ENCODE measurements around the gene GUCY2D. TPM values are rescaled to one million over a fixed set of nuclear protein-coding genes. Genes with fewer than 3 reads are reported as not detected.
A peak's percentile ranks its signal among the peaks of the same experiment; 100 is the strongest.

GUCY2D gene
- total and polyA plus RNA-seq, 2 experiments from 2014 or later: 0.22 TPM; not detected in 1

GRCh38 chr17:8012996-8013640 lies 10.7 kb downstream of the GUCY2D start:
- Histone ChIP-seq H3K4me1 (ENCODE audit: insufficient read depth) (no peaks in the 10 kb centered on the region; the same call in none of the 2 replicates), H3K4me2 (ENCODE audit: unreplicated experiment) (no peak overlapping the region), H4K20me1 (ENCODE audit: insufficient read depth) (no peaks in the 10 kb centered on the region), H3K36me3 (ENCODE audit: low read depth) (no peaks in the 10 kb centered on the region), H3K79me2 (ENCODE audit: insufficient read depth) (no peaks in the 10 kb centered on the region), H3K27ac (no peak overlapping the region), H3K9me3 (ENCODE audit: low read depth) (no peaks in the 10 kb centered on the region), H3F3A (ENCODE audit: insufficient read depth) (no peaks in the 10 kb centered on the region), H3K9ac (no peak overlapping the region), H2AFZ (no peak overlapping the region), H3K27me3 (replicated peaks; ENCODE audit: insufficient read depth) (peaks cover 6% of the 10 kb centered on the region; the same call in 1 of the 2 replicates), H3K9me2 (ENCODE audit: insufficient read depth) (no peaks in the 10 kb centered on the region), H3K4me3 (no peak overlapping the region)
- in situ Hi-C loops (cut with MboI): no loop called here
- no peak for DNase-seq
- 85 to 91% methylated on average over 13 to 14 of the region's 17 CpGs for WGBS, 2 experiments (ENCODE audit: low coverage in 1 of 2, low lambda C conversion rate in 2 of 2, missing lambda C conversion rate in 2 of 2)
- TF ChIP-seq EZH2phosphoT487 (IDR thresholded peaks at IDR 0.05; ENCODE audit: insufficient read depth, low read depth) (no peak), EZH2 (IDR thresholded peaks at IDR 0.05; ENCODE audit: insufficient read depth, poor library complexity, severe bottlenecking) (no peak)

- H3K27ac ChIP-seq: no peak overlapping the region
- no peaks in the 10 kb centered on the region for H3K79me2 ChIP-seq (ENCODE audit: insufficient read depth)
- 77 to 84% methylated on average over 12 of the region's 12 CpGs for WGBS, 2 experiments (ENCODE audit: low coverage in 1 of 2, low lambda C conversion rate in 2 of 2, missing lambda C conversion rate in 2 of 2)
- no peak overlapping the region for H3K4me2 ChIP-seq (ENCODE audit: unreplicated experiment)
- H2AFZ ChIP-seq: no peak overlapping the region
- H3K27me3 ChIP-seq (replicated peaks; ENCODE audit: insufficient read depth): peaks cover 6% of the 10 kb centered on the region; the same call in 1 of the 2 replicates
- no peak for DNase-seq
- no peak overlapping the region for H3K4me3 ChIP-seq
- H3K36me3 ChIP-seq (ENCODE audit: low read depth): no peaks in the 10 kb centered on the region
- H4K20me1 ChIP-seq (ENCODE audit: insufficient read depth): no peaks in the 10 kb centered on the region
- TF ChIP-seq EZH2 (IDR thresholded peaks at IDR 0.05; ENCODE audit: insufficient read depth, poor library complexity, severe bottlenecking): no peak
- TF ChIP-seq EZH2phosphoT487 (IDR thresholded peaks at IDR 0.05; ENCODE audit: insufficient read depth, low read depth): no peak
- H3F3A ChIP-seq (ENCODE audit: insufficient read depth): no peaks in the 10 kb centered on the region
- H3K4me1 ChIP-seq (ENCODE audit: insufficient read depth): no peaks in the 10 kb centered on the region; the same call in none of the 2 replicates
- H3K9me3 ChIP-seq (ENCODE audit: low read depth): no peaks in the 10 kb centered on the region
- no peak overlapping the region for H3K9ac ChIP-seq
- no peaks in the 10 kb centered on the region for H3K9me2 ChIP-seq (ENCODE audit: insufficient read depth)
- in situ Hi-C loops (cut with MboI): no loop called here
Measured at GRCh38 chr17:8013731-8014557, 11.5 kb downstream of the GUCY2D start.

GRCh38 chr17:8014558-8014850 lies 12.1 kb downstream of the GUCY2D start:
- no peak overlapping the region for H3K27ac ChIP-seq
- H3K4me3 ChIP-seq: no peak overlapping the region
- no peaks in the 10 kb centered on the region for H3K9me2 ChIP-seq (ENCODE audit: insufficient read depth)
- H3K27me3 ChIP-seq (replicated peaks; ENCODE audit: insufficient read depth): peaks cover 6% of the 10 kb centered on the region; the same call in 1 of the 2 replicates
- no peaks in the 10 kb centered on the region for H3F3A ChIP-seq (ENCODE audit: insufficient read depth)
- H3K36me3 ChIP-seq (ENCODE audit: low read depth): no peaks in the 10 kb centered on the region
- H3K4me1 ChIP-seq (ENCODE audit: insufficient read depth): peaks cover 5% of the 10 kb centered on the region
- H3K9me3 ChIP-seq (ENCODE audit: low read depth): no peaks in the 10 kb centered on the region
- no peaks in the 10 kb centered on the region for H4K20me1 ChIP-seq (ENCODE audit: insufficient read depth)
- no peak overlapping the region for H3K4me2 ChIP-seq (ENCODE audit: unreplicated experiment)
- no peak overlapping the region for H2AFZ ChIP-seq
- in situ Hi-C loops (cut with MboI): no loop called here
- no peaks in the 10 kb centered on the region for H3K79me2 ChIP-seq (ENCODE audit: insufficient read depth)
- 88 to 90% methylated on average over 9 of the region's 9 CpGs for WGBS, 2 experiments (ENCODE audit: low coverage in 1 of 2, low lambda C conversion rate in 2 of 2, missing lambda C conversion rate in 2 of 2)
- no peak for DNase-seq
- TF ChIP-seq EZH2phosphoT487 (IDR thresholded peaks at IDR 0.05; ENCODE audit: insufficient read depth, low read depth) (no peak), EZH2 (IDR thresholded peaks at IDR 0.05; ENCODE audit: insufficient read depth, poor library complexity, severe bottlenecking) (no peak)
- H3K9ac ChIP-seq: no peak overlapping the region

- H4K20me1 ChIP-seq (ENCODE audit: insufficient read depth): no peaks in the 10 kb centered on the region
- in situ Hi-C loops (cut with MboI): no loop called here
- peaks cover 9% of the 10 kb centered on the region for H3K4me1 ChIP-seq (ENCODE audit: insufficient read depth)
- no peaks in the 10 kb centered on the region for H3K79me2 ChIP-seq (ENCODE audit: insufficient read depth)
- DNase-seq: no peak
- no peak overlapping the region for H3K4me2 ChIP-seq (ENCODE audit: unreplicated experiment)
- no peaks in the 10 kb centered on the region for H3K9me3 ChIP-seq (ENCODE audit: low read depth)
- H3K27me3 ChIP-seq (replicated peaks; ENCODE audit: insufficient read depth): peaks cover 6% of the 10 kb centered on the region; the same call in 1 of the 2 replicates
- H3K9ac ChIP-seq: no peak overlapping the region
- TF ChIP-seq EZH2 (IDR thresholded peaks at IDR 0.05; ENCODE audit: insufficient read depth, poor library complexity, severe bottlenecking): no peak
- no peak for TF ChIP-seq EZH2phosphoT487 (IDR thresholded peaks at IDR 0.05; ENCODE audit: insufficient read depth, low read depth)
- H3K4me3 ChIP-seq: no peak overlapping the region
- 65 to 90% methylated on average over 22 to 44 of the region's 44 CpGs for WGBS, 2 experiments (ENCODE audit: low coverage in 1 of 2, low lambda C conversion rate in 2 of 2, missing lambda C conversion rate in 2 of 2)
- H3K36me3 ChIP-seq (ENCODE audit: low read depth): no peaks in the 10 kb centered on the region
- peak overlapping the region; percentile 76; the same call in 1 of the 2 replicates for H2AFZ ChIP-seq
- no peaks in the 10 kb centered on the region for H3F3A ChIP-seq (ENCODE audit: insufficient read depth)
- H3K9me2 ChIP-seq (ENCODE audit: insufficient read depth): no peaks in the 10 kb centered on the region
- no peak overlapping the region for H3K27ac ChIP-seq
Measured at GRCh38 chr17:8015236-8015956, 13.0 kb downstream of the GUCY2D start.

All from GM23248 (cell line).